ENCODE results near the gene KIF26A. TPM values are rescaled to one million over a fixed set of nuclear protein-coding genes. Genes with fewer than 3 reads are reported as not detected.

KIF26A gene
- total RNA-seq, 4 donors from 2014 or later, result 0.53 to 5.8 (median 1.6) TPM

DNA sequence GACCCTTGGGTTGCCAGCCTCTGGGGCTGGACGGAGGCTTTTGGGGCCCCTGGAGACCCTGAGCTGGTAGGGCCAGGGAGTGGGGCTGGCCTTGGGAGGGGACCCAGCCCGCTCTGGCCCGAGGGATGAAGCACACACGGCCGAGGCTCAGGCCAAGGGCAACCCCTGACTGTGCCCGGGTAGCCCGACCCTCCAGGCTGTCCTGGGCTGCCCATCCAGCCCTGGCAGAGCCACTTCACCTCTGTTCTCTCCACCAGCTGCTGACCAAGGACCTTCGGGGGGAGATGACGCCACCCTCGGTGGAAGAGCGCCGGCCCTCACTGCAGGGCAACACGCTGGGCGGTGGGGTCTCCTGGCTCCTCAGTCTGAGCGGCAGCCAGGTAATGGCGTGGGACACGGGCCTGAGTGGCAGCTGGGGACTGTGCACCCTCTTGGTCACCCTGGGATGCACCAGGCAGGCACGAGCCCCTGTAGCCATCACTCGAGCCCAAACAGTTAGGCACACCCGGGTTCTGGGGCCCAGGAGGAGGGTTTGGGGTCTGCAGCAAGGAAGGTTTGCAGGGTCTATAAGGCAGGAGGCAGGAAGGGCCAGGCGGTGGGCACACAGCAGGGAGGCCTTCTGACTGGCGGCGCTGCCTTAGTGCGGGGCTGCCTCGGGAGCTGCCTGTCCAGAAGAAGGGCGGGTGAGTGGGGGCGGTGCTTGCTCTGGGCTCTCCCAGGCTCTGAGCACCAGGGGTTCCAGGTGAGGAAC, 33.1 kb upstream of the KIF26A start:
- no peaks in the 10 kb centered on the region for H3K27me3 ChIP-seq
- H3K36me3 ChIP-seq, result no peaks in the 10 kb centered on the region
- H3K4me3 ChIP-seq, result no peak overlapping the region
- no peak for TF ChIP-seq POLR2A (IDR thresholded peaks at IDR 0.05)
- TF ChIP-seq CTCF (IDR thresholded peaks at IDR 0.05), result no peak
- peak in 1 of 3 donors; percentile 38 for DNase-seq
- peaks cover 0 to 16% (median 0%) of the 10 kb centered on the region in 4 donors for H3K4me1 ChIP-seq
- H3K9me3 ChIP-seq, result no peaks in the 10 kb centered on the region
- H3K27ac ChIP-seq, result no peak overlapping the region

DNA sequence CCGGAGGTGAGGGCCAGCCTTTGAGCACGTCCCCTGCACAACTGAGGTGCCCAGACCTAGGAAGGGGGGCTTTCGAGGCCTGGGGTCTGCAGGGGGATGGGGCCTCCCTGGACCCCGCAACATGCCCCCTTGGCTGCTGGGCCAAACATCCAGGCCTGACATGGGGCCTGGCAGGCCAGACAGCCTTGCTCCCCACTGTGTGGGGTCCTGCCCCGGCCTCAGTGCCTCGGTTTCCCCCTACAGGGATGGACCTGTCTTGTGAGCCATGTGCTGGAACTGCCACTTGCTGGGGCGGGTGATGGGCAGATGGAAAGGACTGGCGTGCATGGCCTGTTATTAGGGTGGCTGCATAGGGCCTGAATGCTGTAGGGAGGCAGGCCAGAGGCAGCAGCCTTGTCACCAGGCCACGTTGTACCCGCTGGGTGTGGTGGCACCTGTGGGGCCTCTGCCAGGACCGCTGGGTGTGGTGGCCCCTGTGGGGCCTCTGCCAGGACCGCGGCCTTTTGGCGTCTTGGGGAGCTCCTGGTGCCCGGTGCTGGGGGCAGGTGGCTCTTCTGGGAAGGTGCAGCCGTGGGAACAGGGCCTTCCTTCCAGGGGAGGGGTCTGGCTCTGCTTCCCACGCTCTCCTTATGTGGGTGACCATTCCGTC, 32.4 kb upstream of the KIF26A start:
- no peaks in the 10 kb centered on the region for H3K27me3 ChIP-seq
- peaks cover 0 to 11% (median 0%) of the 10 kb centered on the region in 4 donors for H3K4me1 ChIP-seq
- peak in 2 of 3 donors; percentile 38 to 48 for DNase-seq
- TF ChIP-seq POLR2A (IDR thresholded peaks at IDR 0.05) (no peak), CTCF (IDR thresholded peaks at IDR 0.05) (no peak)
- H3K9me3 ChIP-seq, result no peaks in the 10 kb centered on the region
- H3K36me3 ChIP-seq, result no peaks in the 10 kb centered on the region
- H3K27ac ChIP-seq, result no peak overlapping the region
- no peak overlapping the region for H3K4me3 ChIP-seq

GRCh38 chr14:104106471-104106991, 31.9 kb upstream of the KIF26A start:
- TF ChIP-seq CTCF (IDR thresholded peaks at IDR 0.05), result no peak
- no peak for TF ChIP-seq POLR2A (IDR thresholded peaks at IDR 0.05)
- Histone ChIP-seq H3K36me3 (no peaks in the 10 kb centered on the region), H3K4me3 (no peak overlapping the region), H3K27me3 (no peaks in the 10 kb centered on the region), H3K4me1 (peaks cover 0 to 6% (median 0%) of the 10 kb centered on the region in 4 donors), H3K9me3 (no peaks in the 10 kb centered on the region), H3K27ac (no peak overlapping the region)
- DNase-seq, result peak in 2 of 3 donors; percentile 34 to 38

DNA sequence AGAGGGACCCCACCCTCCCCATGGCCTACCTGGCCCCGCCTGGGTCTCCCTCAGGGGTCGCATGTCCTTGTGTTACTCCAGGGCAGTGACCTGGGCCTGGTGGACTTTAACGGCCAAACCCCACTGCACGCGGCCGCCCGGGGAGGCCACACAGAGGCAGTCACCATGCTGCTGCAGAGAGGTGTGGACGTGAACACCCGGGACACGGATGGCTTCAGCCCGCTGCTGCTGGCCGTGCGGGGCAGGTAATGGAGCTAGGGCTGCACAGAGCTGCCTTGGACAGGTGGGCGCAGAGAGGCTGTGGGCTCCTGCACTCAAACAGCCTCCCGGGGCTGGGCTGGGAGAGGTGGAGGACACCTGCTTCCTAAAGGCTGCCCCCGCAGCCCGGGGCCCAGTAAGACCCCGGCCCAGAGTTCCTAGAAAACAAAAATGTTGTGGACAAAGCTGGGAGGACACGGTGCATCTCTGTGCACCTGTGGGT, 31.2 kb upstream of the KIF26A start:
- peak in 2 of 3 donors; percentile 33 to 37 for DNase-seq
- TF ChIP-seq CTCF (IDR thresholded peaks at IDR 0.05), result no peak
- no peak for TF ChIP-seq POLR2A (IDR thresholded peaks at IDR 0.05)
- Histone ChIP-seq H3K9me3 (no peaks in the 10 kb centered on the region), H3K36me3 (no peaks in the 10 kb centered on the region), H3K27me3 (no peaks in the 10 kb centered on the region), H3K27ac (no peak overlapping the region), H3K4me3 (no peak overlapping the region), H3K4me1 (peaks cover 0 to 6% (median 0%) of the 10 kb centered on the region in 4 donors)

DNA sequence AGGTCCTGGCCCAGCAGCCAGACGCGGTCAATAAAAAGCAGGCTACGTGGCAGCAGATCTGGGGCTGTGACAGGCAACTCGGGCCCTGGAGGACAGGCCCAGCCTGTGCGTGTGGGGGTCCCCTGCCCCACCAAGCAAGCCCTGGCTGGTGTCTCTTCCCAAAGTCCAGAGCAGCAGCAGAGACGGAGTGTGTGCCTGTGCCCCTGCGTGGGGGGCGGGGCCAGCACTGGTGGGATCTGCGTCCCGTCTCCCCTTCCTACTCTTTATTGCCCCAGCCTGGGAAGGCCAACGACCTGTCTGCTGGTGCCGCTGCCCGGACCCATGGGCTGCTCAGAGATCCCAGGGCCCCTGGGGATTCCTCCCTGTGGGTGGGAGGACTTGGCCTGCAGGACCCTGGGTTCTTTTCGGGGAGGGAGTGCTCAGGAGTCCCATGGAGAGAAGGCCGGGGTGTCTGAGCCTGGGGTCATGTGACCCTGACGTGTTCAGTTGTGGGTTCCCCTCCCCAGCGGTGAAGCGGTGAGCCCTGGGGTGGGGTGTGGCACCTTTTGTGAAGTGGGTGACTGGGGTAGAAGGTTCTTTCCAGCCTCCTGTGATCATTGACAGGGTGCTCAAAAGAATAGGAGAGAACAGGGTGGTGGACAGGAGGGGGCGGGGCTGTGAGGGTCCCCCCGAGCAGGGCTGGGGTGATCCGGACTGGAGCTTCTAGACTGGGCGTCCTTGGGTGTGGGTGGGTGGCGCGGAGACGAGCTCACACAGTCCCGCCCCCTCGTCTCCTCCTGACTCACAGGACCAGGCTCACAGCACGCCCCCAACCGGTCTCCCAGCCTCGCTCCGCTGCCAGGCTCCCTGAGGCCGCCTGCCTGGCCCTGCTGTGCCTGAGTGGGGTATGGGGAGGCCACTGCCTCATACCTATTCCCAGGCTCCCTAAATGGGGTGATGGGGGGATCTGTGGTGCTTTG, 30.5 kb upstream of the KIF26A start:
- Histone ChIP-seq H3K27ac (no peak overlapping the region), H3K4me1 (peaks cover 0 to 6% (median 0%) of the 10 kb centered on the region in 4 donors), H3K27me3 (no peaks in the 10 kb centered on the region), H3K4me3 (no peak overlapping the region), H3K9me3 (no peaks in the 10 kb centered on the region), H3K36me3 (no peaks in the 10 kb centered on the region)
- TF ChIP-seq POLR2A (IDR thresholded peaks at IDR 0.05) (no peak), CTCF (IDR thresholded peaks at IDR 0.05) (no peak)
- peak in 2 of 3 donors; percentile 57 to 59 for DNase-seq
